NCI-H1105 treated with DMSO at 0.1 percent for 48 hours (cell line): ENCODE data around the gene NUDT14.

Experiments
- DNase-seq: peaks from one replicate; lab custom pipeline; 2025; lab: John Stamatoyannopoulos, UW

Gene NUDT14

DNA sequence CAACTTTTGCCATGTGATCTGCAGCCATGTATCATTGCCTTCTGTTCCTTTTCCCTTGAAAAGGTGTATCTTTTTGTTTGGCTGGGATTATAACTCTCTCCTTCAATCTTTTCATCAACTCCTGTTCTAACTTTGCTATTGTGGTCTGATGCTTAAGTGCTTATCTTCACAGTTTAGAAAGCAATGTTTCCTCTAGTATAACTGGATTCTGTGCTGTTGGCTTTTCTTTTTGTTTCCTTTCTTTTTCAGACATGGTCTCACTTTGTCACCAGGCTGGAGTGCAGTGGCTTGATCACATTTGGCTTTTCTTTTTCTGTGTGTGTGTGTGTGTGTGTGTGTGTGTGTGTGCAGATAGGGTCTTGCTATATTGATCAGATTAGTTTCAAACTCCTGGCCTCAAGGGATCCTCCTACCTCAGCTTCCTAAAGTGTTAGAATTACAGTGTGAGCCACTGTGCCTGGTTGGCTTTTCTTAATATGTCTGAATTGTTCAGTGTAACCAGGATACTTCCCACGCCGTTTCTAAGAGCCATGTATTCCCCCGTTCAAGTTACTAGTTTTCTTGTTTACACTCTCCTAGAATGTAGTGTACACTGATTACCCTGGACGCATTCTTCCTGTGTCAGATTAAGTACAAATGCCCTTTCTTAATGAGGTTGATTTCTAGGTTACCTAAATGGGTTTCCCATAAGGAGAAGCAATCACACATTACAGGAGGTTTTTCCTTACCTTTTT is 48.0 kb downstream of the NUDT14 start:
- DNase-seq: no peak

DNA sequence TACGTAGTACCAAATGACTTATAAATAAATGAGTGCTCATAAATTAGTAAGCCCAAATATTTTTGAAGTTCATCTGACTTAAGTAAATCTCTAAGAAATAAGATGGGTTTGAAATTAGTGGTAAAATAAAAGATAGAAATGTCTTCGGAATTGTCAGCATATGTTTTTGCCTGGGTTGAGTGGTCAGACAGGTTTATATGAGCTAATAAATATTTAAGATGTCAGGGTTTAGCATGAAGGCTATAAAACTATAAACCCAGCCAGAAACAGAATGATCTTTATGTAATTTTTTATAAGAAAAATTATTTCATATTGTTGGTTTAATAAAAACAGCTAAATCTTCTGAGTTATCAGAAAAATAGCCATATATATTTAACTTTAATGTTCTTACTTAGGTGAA is 49.9 kb downstream of the NUDT14 start:
- DNase-seq: no peak

- no peak for DNase-seq
These were observed 53.1 kb downstream of the NUDT14 start for GRCh38 chr14:105128059-105128458.

- no peak for DNase-seq
These were observed 54.2 kb downstream of the NUDT14 start for GRCh38 chr14:105126981-105127329.

- DNase-seq: no peak
These were observed 54.8 kb downstream of the NUDT14 start for GRCh38 chr14:105126126-105126980.

GRCh38 chr14:105124823-105125222 is 56.3 kb downstream of the NUDT14 start:
- no peak for DNase-seq

GRCh38 chr14:105123981-105124765 is 56.9 kb downstream of the NUDT14 start:
- no peak for DNase-seq

- no peak for DNase-seq
These were observed 57.9 kb downstream of the NUDT14 start for GRCh38 chr14:105123064-105123665.
